ENCODE data around the gene ASIC3. TPM values are rescaled to one million over a fixed set of nuclear protein-coding genes. Genes with fewer than 3 reads are reported as not detected.

Gene ASIC3
- total RNA-seq, 2 donors from 2014 or later, result 2.5 to 3.0 TPM

GRCh38 chr7:151017953-151018420, 30.3 kb upstream of the ASIC3 start:
- H3K9me3 Mint-ChIP-seq, result peaks cover 3% of the 10 kb centered on the region
- Histone ChIP-seq H3K27me3 (ENCODE audit: control insufficient read depth, insufficient read depth, low read length, poor library complexity, severe bottlenecking) (peaks cover 46% of the 10 kb centered on the region), H3K9me3 (ENCODE audit: control insufficient read depth, low read length) (no peaks in the 10 kb centered on the region), H3K27ac (ENCODE audit: low read depth, low read length) (no peak overlapping the region), H3K36me3 (ENCODE audit: control insufficient read depth, insufficient read depth, low read length) (no peaks in the 10 kb centered on the region), H3K4me3 (ENCODE audit: low read length) (no peak overlapping the region), H3K4me1 (ENCODE audit: control insufficient read depth, insufficient read depth, low read length) (no peaks in the 10 kb centered on the region), H3K9ac (ENCODE audit: extremely low read depth, low read length, poor library complexity, severe bottlenecking) (no peak overlapping the region)
- H3K27ac Mint-ChIP-seq, result no peak overlapping the region
- 19 to 50% methylated on average over 5 to 34 of the region's 34 CpGs for WGBS, 2 experiments (ENCODE audit: insufficient coverage in 1 of 2, insufficient read length in 1 of 2)
- peaks cover 18% of the 10 kb centered on the region for H3K4me1 Mint-ChIP-seq
- peaks cover 89% of the 10 kb centered on the region for H3K27me3 Mint-ChIP-seq (ENCODE audit: insufficient read depth)
- H3K36me3 Mint-ChIP-seq (ENCODE audit: low read depth), result no peaks in the 10 kb centered on the region
- H3K4me3 Mint-ChIP-seq, result peak overlapping the region; percentile 50
- peak; percentile 98 for DNase-seq
- TF ChIP-seq CTCF (conservative IDR thresholded peaks at IDR 0.05), result peak; percentile 98

- no peaks in the 10 kb centered on the region for H3K36me3 Mint-ChIP-seq (ENCODE audit: low read depth)
- Histone ChIP-seq H3K36me3 (ENCODE audit: control insufficient read depth, insufficient read depth, low read length) (no peaks in the 10 kb centered on the region), H3K4me1 (ENCODE audit: control insufficient read depth, insufficient read depth, low read length) (no peaks in the 10 kb centered on the region), H3K9me3 (ENCODE audit: control insufficient read depth, low read length) (no peaks in the 10 kb centered on the region), H3K27me3 (ENCODE audit: control insufficient read depth, insufficient read depth, low read length, poor library complexity, severe bottlenecking) (peaks cover 46% of the 10 kb centered on the region), H3K9ac (ENCODE audit: extremely low read depth, low read length, poor library complexity, severe bottlenecking) (no peak overlapping the region), H3K27ac (ENCODE audit: low read depth, low read length) (no peak overlapping the region), H3K4me3 (ENCODE audit: low read length) (peak overlapping the region; percentile 47)
- DNase-seq, result peak; percentile 70
- peak overlapping the region; percentile 50 for H3K4me3 Mint-ChIP-seq
- 6 to 11% methylated on average over 29 to 79 of the region's 82 CpGs for WGBS, 2 experiments (ENCODE audit: insufficient coverage in 1 of 2, insufficient read length in 1 of 2)
- peaks cover 3% of the 10 kb centered on the region for H3K9me3 Mint-ChIP-seq
- H3K4me1 Mint-ChIP-seq, result peaks cover 18% of the 10 kb centered on the region
- H3K27ac Mint-ChIP-seq, result no peak overlapping the region
- peaks cover 92% of the 10 kb centered on the region for H3K27me3 Mint-ChIP-seq (ENCODE audit: insufficient read depth)
- TF ChIP-seq CTCF (conservative IDR thresholded peaks at IDR 0.05), result no peak
Measured at GRCh38 chr7:151018421-151019129, 29.8 kb upstream of the ASIC3 start.

GRCh38 chr7:151019130-151019447, 29.2 kb upstream of the ASIC3 start:
- peaks cover 18% of the 10 kb centered on the region for H3K4me1 Mint-ChIP-seq
- Histone ChIP-seq H3K9ac (ENCODE audit: extremely low read depth, low read length, poor library complexity, severe bottlenecking) (no peak overlapping the region), H3K27ac (ENCODE audit: low read depth, low read length) (no peak overlapping the region), H3K4me1 (ENCODE audit: control insufficient read depth, insufficient read depth, low read length) (no peaks in the 10 kb centered on the region), H3K36me3 (ENCODE audit: control insufficient read depth, insufficient read depth, low read length) (no peaks in the 10 kb centered on the region), H3K9me3 (ENCODE audit: control insufficient read depth, low read length) (no peaks in the 10 kb centered on the region), H3K4me3 (ENCODE audit: low read length) (no peak overlapping the region), H3K27me3 (ENCODE audit: control insufficient read depth, insufficient read depth, low read length, poor library complexity, severe bottlenecking) (peaks cover 46% of the 10 kb centered on the region)
- H3K27ac Mint-ChIP-seq, result no peak overlapping the region
- TF ChIP-seq CTCF (conservative IDR thresholded peaks at IDR 0.05), result no peak
- H3K36me3 Mint-ChIP-seq (ENCODE audit: low read depth), result no peaks in the 10 kb centered on the region
- peaks cover 89% of the 10 kb centered on the region for H3K27me3 Mint-ChIP-seq (ENCODE audit: insufficient read depth)
- H3K4me3 Mint-ChIP-seq, result no peak overlapping the region
- H3K9me3 Mint-ChIP-seq, result peaks cover 3% of the 10 kb centered on the region
- DNase-seq, result no peak
- WGBS, 2 experiments (ENCODE audit: insufficient coverage in 1 of 2, insufficient read length in 1 of 2), result 57 to 68% methylated on average over 12 to 20 of the region's 20 CpGs

All from endodermal cell (in vitro differentiated cells).